ENCODE measurements around the gene MICAL3.
"Not testable (repeated sequence)": the region's sequence is repeated elsewhere in the genome, so short reads cannot be mapped to it uniquely, and the experiment has no call there.

Gene MICAL3

DNA sequence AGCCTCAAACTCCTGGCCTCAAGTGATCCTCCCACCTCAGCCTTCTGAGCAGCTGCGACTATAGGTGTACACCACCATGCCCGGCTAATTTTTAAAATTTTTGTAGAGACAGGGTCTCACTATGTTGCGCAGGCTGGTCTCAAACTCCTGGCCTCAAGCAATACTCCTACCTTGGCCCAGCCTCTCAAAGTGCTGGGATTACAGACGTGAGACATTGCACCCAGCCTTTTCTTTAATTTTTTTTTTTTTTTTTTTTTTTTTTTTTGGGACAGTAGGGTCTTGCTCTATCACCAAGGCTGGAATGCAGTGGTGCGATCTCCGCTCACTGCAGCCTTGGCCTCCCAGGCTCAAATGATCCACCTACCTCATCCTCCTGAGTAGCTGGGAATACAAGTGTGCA lies 29.1 kb downstream of the MICAL3 start:
- DNase-seq (ENCODE audit: low read depth): not testable (repeated sequence)

DNA sequence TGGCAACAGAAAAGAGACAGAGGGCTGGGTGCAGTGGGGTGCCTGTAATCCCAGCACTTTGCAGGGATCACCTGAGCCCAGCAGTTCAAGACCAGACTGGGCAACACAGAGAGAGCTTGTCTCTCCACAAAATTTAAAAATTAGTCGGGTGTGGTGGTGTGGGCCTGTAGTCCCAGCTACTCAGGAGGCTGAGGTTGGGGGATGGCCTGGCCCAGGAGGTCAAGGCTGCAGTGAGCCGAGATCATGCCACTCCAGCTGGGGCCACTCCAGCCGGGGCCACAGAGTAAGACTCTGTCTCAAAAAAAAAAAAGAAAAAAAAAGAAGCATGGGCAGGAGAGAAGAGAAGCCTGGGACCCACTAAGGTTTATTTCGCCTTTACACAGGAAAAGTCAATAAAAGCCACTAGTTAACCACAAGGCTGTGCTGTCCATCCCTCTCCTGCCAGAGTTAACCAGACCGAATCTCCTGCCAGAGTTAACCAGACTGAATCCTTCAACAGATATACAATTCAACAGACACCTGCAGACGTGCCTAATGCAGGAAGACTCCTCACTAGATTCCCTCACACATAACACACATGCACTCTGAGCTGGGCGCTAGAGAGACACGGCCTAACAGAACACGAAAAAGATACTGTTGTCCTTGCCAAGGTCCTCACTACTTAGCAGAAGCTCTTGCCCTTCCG lies 29.8 kb downstream of the MICAL3 start:
- DNase-seq (ENCODE audit: low read depth): no peak

DNA sequence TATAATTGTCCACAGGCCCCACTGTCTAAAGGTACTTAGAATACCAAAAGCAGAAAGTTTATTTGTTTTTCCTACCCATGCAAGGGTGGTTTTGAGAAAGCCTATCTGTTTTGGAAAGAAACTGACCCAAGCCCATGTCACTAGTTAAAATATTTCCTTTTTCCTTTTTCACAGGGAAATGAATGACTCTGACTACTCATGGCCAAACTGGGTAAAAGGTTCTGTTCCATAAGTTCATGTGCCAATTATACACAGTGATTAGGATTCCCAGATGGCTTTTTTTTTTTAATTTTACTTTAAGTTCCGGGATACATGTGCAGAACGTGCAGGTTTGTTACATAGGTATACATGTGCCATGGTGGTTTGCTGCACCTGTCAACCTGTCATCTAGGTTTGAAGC lies 31.4 kb downstream of the MICAL3 start:
- DNase-seq (ENCODE audit: low read depth): not testable (repeated sequence)

DNA sequence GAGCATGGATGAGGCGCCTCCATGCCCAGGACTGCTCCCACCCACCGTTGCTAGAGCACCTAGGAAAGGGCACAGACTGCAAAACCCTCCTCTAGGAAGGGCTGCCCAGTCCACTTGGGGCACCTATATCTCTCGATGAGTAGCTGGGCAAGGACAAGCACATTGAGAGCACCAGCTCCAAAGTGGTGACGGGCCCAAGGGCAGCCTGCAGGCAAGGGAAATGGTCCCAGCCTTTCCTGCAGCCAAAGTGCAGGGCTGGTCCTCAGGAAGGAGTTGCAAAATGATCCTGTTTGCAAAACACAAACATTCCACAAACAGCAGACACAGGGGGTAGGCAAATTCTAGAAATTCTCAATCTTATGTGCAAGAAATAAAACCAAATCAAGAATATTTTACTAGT lies 32.4 kb downstream of the MICAL3 start:
- not testable (repeated sequence) for DNase-seq (ENCODE audit: low read depth)

DNA sequence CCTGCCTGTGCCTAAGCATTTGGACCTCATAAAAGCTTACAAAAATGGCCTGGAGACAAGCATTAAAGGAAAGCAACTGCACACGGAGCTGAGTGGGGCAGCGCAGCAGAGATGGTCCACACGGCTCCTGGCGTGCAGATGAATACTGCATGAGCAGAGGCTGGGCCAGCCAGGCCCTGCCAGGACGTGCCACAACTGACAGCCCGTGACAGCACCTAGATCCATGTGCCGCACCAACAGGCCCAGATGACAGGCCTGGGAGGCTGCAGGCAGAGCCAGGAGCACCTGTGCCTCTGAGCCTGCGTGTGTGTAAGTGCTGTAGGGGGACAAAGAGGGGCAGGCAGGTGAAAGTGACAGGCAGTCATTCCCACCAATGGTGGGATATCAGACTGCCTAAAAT lies 33.4 kb downstream of the MICAL3 start:
- DNase-seq (ENCODE audit: low read depth): no peak

DNA sequence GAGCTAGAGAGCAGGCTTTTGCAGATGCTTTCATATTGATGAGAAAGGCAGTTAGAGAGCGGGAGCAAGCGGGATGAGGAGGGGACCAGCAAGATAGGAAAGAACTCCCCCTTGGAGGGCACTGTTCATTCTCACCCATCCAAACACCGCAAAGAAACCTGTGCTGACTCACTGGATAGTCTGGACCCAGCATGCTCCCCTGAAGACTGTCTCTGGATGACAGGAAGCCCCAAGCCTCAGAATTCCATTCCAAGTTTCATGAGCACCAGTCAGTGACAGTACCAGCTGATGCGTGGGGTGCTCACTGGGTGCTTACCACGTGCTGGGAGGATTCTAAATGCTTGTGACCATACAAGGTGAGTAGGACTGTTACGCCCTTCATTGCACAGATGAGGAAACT lies 34.2 kb downstream of the MICAL3 start:
- DNase-seq (ENCODE audit: low read depth): no peak

DNA sequence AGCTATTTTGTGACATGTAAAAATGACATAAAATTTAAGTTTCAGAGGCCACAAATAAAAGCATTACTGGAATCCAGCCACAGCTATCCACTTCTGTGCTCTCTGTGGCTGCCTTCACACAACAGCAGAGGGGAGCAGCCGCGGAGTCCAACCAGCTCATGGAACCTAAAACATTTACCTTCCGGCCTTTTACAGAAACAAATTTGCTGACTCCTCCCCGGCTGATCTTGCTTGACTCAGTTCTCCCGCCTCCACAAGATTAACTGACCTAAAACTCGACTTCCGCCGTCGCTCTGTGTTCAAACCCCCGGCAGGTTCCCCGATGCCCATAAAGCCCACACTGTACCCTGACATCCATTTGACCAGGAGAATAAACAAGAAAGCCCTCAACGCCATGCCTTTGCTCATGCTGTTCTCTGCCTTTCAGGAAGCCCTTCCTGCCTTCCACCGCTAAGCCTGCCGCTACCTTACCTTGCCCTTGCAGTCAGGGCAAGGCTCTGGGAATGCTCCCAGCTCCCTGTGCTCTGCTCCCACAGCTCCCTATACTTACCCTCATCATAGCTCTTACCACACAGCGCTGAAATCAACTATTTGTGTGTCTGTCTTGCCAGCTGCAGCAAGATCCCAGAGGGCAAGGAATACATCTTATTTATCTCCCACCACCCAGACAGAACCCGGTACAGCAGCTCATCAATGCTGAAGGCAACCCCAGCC lies 35.4 kb downstream of the MICAL3 start:
- DNase-seq (ENCODE audit: low read depth): no peak

DNA sequence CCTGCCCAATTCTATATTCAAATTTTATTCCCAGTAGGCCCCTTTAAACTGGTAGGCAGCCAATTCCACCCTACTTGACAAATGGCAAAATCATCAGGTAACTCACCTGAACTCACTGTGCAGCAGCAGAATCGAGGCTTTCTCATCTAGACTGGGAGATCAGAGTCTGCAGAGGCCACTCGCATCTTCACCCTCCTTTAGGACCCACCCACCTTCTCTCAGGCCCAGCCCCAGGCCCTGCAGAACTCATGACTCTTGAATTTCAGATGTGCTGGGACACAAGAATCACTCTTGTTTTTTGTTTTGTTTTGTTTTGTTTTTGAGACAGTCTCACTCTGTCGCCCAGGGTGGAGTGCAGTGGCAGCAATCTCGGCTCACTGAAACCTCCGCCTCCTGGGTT lies 38.8 kb downstream of the MICAL3 start:
- DNase-seq (ENCODE audit: low read depth): no peak

DNA sequence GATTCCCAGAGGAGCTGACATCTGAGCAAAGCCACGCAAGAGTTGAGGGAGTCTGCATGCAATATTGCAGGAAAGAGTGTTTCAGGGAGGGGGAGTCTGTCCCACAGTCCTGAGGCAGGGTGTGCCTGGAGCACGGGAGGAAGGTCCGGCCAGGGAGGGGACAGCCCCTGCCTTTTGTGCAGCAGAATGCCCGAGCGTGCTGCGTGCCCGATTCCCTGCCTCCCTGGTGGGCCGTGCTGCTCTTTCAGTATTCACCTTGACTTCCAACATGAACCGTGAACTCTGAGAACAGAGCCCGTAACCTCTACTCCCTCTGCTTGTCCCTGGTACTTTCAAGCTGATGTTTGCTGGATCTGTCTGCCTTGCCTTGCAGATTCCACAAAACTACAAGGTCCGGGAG lies 39.3 kb downstream of the MICAL3 start:
- not testable (repeated sequence) for DNase-seq (ENCODE audit: low read depth)

DNA sequence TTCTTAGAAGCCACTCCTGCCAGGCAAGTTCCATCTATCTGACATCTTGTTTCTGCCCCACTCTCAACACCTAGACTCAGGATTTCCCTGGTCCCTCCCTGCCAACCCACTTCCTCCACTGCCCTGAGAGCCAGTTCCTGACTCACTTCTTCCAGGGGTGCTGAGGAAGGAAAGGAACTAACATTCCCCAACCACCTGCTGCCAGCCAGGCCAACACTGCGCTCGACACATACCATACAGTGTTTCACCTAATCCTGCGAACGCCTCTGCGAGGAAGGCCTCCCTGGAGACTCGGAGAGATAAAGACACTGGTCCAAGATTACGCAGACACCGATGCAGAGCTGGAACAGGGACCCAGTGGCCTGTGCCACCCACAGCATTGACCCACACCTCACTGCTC lies 40.2 kb downstream of the MICAL3 start:
- no peak for DNase-seq (ENCODE audit: low read depth)

DNA sequence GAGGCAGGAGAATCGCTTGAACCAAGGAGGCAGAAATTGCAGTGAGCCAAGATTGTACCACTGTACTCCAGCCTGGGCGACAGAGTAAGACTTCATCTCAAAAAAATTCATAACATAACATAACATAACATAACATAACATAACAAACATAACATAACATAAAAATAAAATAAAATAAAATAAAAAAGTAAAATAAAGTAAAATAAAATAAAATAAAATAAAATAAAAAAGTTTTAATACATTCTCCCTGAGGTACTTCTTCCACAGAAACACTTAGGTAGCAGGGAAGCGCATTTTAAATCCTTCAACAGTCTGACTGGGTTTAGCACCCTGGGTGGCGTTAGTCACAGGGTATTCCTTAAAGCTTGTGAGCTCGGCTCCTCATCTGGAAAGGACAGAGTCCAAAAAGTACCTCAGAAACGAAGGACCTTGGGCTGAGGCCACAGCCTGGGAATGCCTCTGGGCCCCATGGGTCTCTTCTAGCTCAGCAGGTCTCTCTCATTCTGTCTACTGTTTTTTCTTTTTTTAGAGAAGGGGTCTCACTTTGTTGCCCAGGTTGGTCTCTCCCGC lies 41.7 kb downstream of the MICAL3 start:
- no peak for DNase-seq (ENCODE audit: low read depth)

DNA sequence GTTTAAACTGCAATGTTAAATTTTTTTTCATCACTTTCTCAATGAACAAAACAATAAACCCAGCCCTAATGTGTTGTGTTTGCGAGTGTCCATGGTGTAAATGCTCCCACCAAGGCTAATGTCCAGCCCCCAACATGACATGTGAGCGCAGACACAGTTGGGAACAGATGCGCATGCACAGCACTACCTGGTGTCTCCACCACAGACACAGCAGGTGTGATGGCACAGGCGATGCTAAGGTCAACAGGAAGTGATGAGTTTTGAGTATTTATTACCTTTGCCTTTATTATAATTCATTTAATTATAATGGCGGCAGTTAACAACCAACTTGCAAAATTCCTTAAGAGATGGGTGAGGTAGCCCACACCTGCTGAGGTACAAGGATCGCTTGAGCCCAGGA lies 42.9 kb downstream of the MICAL3 start:
- no peak for DNase-seq (ENCODE audit: low read depth)

DNA sequence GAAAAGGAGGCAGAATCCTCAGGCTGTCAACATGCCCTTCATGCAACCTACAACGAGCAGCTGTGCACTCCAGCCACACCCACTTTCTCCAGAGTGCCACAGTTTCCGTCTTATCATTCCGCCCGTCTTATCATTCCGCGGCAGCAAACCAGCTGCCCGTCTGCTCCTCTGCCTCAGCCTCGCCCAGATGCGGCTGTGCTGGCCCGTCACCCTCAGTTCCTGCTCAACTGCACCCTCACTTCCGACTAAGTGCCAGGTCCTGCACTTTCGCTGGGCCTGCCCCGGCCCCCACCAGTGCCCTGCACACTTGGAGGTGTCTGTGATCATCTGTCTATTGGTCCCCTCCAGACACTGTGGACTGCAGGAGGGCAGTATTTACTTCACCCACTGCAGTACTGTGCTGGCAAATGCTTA lies 43.7 kb downstream of the MICAL3 start:
- peak; percentile 21 for DNase-seq (ENCODE audit: low read depth)

DNA sequence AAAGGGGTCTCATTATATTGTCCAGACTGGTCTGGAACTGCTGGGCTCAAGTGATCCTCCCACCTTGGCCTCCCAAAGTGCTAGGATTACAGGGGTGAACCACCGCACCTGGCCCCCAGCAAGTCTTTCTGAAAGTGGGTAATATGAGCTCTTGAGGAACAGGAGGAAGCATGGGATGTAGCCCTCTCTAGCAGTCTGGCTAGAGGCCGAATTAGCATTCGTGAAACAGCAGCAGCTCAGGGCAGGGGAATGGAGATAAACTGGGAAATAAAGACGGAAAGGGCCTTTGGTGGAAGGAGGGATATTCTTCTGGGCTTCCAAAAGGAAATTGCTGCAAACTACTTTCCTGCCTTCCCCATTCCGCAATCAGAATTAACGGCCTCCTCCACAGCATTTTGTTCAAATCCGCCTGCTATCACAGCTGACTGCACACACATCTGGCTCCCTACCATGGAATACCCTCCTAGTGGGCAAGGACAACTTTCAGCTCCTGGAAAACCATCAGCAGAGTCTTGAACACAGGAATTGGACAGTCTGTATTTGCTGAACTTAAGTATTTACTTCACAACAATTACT lies 44.3 kb downstream of the MICAL3 start:
- no peak for DNase-seq (ENCODE audit: low read depth)

DNA sequence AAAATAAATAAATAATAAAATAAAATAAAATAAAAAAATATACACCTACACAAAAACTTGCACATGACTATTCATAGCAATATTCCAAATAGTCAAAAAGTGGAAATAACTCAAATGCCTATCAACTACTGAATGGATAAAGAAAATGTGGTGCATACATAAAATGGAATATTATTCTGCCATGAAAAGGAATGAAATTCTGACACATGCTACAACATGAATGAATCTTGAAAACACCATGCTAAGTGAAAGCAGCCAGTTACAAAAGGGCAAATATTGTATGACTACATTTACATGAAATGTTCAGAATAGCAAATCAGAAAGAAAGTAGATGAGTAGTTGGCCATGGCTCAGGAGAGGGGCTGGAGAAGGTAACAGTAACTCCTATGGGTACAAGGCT lies 46.3 kb downstream of the MICAL3 start:
- DNase-seq (ENCODE audit: low read depth): no peak

DNA sequence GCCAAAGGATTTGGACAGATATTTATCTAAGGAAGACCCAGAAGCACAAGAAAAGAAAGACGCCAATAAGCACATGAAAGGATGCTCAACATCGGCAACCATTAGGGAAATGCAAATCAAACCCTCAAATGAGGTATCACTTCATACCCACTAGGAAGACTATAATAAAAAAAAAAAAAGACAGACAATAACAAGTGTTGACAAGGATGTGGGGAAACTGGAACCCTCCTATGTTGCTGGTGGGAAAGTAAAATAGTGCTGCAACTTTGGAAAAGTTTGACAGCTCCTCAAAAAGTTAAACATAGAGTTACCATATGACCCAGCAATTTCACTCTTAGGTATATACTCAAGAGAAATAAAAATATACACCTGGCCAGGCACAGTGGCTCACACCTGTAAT lies 47.0 kb downstream of the MICAL3 start:
- no peak for DNase-seq (ENCODE audit: low read depth)

DNA sequence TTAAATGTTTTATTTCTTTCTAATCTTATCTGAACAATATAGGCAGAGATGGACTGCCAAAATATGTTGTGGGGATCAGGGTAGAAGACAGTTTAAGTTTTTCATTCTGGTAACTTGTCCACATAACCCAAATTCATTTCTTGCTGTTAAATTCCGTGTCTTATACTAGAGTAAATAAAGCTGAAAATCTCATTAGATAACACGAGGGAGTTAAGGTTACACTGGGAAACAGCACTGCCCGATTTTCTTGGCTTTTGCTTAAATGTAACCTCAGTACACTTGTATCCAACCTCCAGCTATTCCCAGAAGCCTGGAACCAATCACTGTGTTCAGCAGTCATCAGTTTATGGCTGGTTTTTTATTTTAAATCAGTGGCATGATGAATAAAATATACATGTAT lies 48.2 kb downstream of the MICAL3 start:
- DNase-seq (ENCODE audit: low read depth): no peak

DNA sequence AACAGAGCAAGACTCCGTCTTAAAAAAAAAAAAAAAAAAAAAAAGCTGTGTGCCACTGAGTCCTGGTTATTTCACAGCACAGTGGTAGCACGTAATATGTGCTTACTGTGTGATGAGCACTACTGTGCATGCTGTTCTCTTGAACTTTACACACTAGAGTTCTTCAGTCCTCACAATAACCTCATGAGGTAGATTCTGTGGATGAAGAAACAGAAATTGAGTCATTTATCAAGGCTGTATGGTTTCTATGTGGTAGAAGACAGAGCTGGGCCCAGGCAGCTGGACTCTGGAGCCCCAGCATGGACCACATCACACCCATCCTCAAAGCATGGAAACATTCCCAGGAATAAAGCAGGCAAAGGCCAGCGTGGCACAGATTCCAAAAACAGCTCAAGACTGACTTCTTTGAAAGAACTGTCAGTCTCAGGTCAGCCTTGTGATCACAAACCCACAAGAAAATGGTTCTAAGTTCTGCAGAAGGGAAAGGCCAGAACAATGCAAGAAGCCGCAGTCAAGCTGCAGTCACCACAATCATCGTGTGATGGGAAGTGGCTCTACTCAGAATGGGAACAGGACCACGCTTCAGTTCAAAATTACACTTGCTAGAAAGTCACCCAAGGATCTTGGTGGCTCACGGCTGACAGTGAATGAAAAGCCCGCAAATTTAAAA lies 49.5 kb downstream of the MICAL3 start:
- DNase-seq (ENCODE audit: low read depth): no peak

DNA sequence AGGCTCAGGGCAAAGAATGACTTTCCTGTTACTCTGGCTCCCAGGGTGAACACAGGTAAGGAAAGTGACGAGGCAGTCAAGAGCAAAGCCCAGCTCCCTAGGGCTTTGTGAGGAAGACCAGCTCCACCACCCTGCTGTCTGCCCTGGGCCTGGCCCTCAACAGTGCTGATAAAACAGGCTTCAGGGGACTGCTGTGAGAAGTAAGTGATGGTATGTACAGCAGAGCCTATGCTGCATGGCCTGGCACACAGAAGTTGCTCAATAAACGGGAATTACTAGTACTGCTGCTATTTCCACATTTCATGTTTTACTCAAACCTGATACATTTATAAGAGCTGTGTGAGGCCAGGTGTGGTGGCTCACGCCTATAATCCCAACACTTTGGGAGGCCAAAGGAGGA lies 50.3 kb downstream of the MICAL3 start:
- no peak for DNase-seq (ENCODE audit: low read depth)

DNA sequence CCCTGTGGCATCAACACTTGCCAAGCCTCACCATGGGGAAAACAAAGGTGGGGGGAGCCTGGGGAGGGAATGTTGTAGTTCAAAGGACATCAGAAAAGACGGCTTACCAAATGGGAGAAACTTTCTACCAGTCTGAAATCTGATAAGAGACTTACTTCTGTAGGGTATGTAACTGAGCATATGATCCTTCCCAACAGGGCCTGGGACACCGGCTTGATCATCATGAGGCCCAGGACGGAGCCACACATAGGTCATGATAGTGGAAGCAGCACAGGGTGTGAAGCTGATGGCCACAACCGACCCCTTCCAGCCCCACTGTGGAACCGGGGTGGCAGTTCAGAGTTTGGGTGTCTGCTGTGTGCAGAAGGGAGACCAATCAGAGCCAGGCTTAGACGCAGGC lies 51.1 kb downstream of the MICAL3 start:
- no peak for DNase-seq (ENCODE audit: low read depth)

DNA sequence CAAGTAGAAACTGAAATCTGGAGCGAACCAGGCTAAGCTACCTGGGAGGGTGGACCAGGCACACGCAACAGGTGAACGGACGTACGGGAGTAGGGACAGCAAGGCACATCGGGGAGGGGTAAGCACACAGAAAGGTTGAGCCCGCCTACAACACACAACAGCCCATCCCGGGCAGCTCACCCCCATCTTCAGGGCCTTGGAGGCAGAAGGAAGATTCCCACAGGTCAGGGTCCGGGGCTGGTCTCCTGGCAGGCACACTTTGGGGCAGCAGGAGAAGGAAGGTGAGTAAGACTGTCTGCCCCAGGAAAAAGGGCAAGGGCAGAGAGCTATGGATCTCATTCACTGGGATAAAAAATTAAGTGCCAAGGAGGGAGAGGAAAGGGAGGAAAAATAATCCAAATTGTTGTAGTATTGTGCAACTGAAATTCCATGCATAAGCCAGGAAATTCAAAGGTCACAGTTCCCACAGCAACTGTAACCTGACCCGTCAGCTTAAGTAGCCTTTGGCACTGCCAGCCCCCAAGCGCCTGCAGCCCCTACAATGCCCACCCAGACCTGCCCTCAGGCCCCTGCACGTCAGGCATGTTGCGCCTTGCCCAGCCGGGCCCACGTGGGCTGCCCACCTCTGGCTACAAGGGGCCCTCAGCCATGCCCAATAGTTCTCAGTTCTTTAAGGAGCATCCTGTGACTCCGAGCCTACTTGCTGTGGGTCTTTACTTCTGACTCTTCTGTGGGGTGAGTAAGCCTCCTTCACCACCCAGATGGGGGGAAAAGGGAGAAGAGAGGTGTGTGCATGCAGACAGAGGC lies 51.8 kb downstream of the MICAL3 start:
- no peak for DNase-seq (ENCODE audit: low read depth)

DNA sequence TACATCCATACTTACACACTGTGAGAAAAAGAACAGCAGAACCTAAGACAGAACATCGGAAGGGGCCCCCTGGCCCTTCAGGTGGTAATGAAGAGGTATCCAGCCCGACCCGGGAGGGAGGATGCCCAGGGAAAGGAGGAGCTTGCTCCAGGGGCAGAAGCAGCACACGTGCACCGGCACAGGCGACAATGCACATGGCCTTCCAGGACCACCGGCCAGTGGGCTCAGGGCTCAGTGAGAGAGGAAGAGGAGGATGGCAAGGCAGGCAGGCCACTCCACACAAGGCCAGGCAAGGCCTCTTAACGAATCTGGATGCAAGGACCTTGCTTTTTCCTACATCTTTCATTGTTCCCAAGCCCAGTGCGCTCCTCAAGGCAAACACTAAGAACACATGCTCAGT lies 52.6 kb downstream of the MICAL3 start:
- no peak for DNase-seq (ENCODE audit: low read depth)
